NCI-H2196 treated with DMSO at 0.1 percent for 48 hours (cell line): Measurements from ENCODE around the gene RAP1GAP.
"Not testable (repeated sequence)": the region's sequence is repeated elsewhere in the genome, so short reads cannot be mapped to it uniquely, and the experiment has no call there.

ENCODE experiments used
- DNase-seq: peaks from one replicate; lab custom pipeline; 2025; ENCODE audit not compliant: unreplicated experiment; lab: John Stamatoyannopoulos, UW

The RAP1GAP gene

DNA sequence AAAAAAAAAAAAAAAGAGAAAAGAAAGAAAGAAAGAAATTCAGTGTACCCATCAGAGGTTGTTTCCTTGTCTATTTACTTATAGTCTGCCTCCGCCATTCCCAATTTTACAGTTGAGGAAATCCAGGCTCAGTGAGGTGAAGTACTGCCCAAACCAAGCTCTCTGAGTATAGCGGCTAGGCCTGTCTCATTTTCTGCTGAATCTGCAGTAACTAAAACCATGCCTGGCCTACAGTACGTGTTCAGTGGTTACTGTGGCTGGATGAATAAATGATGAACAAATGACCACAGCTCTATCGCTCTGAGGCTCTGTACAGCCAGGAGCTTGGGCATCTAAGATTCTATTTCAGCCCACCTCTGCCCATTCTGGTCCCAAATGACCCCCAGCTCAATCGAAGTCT is 24.3 kb downstream of the RAP1GAP start:
- no peak for DNase-seq

DNA sequence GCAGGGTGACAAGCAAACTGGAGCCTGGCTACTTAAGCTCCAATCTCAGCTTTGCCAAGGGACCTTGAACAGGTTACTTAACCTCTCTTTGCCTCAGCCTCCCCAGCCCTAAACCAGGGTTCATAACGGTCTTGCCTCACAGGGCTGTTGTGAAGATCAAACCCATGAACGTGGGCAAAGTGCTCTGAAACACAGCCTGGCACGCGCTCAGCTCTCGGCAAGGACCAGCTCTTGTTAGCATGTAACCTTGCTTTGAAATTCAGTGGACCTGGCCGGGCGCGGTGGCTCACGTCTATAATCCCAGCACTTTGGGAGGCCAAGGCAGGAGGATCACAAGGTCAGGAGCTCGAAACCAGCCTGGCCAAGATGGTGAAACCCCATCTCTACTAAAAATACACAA is 24.8 kb downstream of the RAP1GAP start:
- DNase-seq = no peak

DNA sequence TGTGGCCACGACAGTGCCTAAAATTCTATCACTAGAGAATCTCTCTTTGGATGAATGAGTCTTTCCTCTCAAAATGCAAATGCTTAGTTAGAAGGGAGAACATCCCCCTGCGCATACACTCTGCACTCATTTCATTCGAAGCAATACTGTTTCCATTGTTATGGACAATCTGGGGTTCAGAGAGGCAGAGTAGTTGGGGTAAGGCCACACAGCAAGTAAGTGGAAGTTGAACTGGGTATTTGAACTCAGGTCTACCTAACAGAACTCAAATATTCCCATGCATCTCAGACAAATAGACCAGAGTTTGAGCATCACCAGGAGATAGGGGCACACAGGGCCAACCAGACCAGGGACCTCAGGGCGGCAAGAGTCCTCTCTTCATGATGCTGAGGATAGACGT is 25.5 kb downstream of the RAP1GAP start:
- DNase-seq = no peak

DNA sequence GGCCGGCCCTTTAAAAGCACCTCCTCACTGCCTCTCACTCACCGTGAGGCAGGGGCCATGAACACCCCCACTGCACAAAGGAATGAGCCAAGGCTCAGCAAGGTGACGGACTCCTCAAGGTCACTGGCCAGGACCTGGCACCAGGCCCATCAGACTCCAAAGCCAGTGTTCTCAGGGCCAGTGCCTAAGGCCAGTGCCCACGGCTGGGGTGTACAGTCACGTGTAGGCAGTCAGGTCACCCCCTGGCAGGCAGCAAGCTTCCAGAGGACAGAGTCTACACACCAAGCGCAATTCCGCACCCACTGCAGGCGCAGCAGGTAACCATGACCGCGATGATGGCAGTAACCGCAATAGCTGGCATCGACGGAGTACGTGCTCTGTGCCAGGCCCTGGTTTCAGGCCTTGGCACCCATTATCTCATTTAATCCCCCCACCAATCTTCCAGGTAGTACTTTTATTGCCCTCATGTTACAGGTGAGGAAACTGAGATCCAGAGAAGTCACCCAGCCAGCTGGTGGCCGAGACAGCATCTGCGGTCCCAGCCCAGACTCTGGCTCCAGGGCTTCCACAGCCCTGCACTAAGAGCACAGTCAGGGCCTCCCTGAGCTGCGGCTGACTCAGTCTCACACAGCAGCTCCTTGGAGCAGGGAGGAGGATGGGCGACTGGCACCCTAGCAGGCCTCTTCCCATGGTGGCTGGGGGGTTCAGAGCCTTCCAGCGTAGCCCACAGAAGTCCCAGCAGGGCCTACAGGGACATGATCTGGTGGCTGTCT is 27.0 kb downstream of the RAP1GAP start:
- no peak for DNase-seq

DNA sequence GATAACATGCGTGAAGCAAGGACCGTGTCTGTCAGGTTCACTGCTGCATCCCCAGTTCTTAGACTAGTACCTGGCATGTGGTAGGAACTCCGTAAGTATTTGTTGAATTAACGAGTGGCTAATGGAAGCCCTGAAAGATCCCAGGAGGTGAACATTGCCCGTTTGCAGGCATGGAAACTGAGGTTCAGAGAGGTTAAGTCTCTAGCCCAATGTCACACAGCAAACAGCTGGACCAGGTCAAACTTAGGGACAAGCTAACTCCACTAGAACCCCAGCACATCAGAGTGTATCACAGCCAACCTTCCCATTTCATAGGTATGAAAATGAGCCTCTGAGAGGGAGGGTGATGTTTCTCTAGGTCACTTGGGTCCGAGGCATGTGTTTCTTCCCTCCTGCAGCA is 27.6 kb downstream of the RAP1GAP start:
- DNase-seq = no peak

DNA sequence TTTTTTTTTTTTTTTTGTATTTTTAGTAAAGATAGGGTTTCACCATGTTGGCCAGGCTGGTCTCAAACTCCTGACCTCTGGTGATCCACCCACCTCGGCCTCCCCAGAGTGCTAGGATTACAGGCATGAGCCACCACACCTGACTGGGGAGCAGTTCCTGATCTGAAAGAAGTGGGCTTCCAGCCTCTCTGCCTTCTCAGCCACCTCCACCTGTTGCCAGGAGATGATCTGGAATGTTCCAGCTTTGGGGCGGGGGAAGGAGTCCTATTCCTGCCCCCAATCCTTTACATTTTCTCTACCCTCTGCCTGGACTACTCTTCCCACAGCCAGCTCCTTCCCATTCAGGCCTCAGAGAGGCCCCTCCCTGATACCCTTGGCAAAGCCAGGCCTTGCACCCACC is 28.1 kb downstream of the RAP1GAP start:
- no peak for DNase-seq

DNA sequence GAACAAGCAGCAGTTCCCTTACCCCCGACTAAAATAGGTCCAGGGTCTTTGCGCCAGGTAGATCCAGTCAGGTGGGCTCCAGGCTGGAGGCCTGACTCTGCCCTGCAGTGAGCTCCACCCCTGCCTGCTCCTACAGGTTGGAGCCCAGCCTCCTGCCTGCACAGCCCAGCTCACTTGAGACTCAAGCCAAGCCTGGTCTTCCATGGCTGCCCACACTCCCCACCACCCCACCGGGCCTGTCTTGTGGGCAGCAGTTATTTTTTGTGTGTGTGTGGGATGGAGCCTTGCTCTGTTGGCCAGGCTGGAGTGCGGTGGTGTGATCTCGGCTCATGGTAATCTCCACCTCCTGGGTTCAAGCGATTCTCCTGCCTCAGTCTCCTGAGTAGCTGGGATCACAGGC is 28.5 kb downstream of the RAP1GAP start:
- DNase-seq = no peak

DNA sequence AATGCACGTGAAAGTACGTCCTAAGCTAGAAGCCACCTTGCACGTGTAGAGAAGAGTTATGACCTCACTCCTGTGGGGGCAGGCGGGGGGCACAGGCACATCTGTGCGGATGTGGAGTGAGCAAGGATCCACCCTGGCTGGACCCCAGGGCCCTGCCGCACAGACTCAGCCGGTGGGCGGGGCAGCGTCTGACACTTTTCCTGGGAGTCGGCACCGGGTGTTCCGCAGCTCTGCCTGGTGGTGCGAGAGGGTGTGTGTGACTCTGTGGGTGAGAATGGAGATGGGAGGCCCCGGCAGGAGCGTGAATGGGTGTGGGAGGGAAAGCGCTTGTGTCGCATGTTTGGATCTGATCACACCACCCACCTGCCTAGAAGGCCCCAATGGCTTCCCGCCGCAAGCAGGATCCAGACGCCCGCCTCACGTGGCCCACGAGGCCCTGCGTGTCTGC is 29.5 kb downstream of the RAP1GAP start:
- no peak for DNase-seq

DNA sequence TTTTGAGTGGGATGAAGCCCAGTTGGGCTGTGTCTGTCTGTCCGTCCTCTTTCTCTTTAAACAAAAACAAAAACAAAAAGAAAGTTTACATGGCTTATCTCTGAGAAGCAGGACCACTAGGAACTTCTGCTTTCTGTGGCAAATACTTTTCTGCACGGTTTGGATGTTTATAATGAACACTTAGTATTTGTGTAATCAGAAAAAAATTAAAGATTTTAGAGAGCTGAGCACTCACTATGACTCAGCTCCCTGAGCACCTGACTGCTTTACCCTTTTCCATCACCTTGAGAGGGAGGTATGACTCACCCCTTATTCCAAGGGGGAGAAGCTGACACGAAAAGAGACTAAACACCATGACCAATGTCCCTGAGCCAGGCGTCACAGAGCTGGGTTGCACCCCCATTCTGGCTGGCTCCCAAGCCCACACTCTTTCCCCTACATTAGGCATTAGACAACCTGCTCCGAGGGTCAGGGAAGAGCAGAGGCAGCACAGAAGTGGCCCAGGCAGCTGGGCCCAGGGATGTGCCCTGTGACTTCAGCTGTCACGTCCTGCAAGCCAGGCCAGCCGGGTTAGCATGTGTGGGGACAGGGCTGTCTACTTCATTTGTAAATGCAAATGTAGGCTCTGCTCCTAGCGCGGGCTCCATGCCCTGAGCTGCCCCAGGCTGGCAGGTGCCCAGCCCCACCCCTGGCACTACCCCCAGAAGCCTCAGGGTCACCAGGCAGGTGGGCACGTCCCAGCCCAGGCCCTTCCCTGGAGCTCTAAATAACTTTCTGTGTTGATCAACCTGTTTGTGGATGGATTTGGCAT is 30.4 kb downstream of the RAP1GAP start:
- peak; percentile 49 for DNase-seq

DNA sequence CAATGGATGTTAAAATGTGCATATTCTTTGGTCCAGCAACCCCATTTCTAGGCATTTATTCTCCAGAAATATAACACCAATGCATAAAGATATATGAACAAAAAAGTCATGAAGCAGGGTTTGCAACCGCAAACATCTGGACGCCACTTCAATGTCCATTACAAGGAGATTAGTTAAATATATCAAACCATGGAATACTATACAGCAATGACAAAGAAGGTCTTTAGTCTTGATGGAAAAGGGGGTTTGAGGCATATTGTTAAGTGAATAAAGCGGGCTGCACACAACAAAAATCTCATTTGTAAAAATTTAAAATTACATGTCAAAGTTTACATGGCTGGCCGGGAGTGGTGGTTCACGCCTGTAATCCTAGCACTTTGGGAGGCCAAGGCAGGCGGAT is 31.6 kb downstream of the RAP1GAP start:
- DNase-seq = no peak

DNA sequence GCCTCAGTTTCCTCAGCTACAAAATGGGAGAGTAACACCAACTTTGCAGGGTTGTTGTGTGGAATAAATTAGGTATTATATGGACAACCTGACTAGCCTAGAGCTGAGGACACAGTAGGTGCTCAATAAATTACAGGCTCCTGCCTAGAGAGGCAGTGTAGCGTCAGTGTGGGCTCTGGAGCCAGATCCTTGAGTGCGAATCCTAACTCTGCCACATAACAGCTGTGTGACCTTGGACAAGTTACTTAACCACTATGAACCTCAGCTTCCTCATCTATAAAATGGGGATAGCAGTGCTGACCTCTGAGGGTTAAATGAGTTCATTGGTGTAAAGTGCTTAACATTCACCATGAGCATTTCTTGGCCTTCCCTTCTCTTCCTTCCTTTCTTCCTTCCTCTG is 33.1 kb downstream of the RAP1GAP start:
- no peak for DNase-seq

DNA sequence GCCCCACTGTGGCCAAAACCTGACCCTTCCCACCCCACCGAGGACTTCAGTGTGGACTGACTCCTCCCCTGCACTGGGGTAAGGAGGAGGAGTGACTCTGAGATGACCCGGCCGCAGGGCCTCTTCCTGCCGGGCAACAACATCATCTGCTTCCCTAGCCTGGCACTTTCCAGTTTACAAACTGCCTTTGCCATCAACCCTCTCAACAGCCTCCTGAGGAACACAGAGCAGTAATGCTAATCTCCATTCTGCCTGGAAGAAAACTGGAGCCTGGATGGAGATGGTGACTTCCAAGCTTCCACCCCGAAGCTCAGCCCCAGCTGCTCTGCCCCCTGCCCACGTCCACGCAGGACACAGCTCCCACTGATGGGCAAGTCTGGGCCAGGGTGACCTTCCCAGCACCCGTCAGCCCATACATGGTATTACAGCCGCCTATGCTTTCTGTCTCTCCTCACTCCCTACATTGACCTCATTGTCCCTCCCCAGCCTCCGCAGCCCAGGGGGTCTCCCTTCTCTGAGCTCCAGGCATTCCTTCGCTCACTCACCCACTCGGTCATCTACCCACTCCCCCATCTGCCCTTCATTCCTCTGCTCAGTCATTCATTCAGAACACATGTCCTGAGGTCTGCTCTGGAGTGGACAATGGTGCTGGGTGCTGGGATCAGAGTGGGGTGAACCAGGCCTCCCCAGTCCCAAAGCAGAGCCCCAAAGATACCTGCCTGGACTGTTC is 34.2 kb downstream of the RAP1GAP start:
- DNase-seq = peak; percentile 90

DNA sequence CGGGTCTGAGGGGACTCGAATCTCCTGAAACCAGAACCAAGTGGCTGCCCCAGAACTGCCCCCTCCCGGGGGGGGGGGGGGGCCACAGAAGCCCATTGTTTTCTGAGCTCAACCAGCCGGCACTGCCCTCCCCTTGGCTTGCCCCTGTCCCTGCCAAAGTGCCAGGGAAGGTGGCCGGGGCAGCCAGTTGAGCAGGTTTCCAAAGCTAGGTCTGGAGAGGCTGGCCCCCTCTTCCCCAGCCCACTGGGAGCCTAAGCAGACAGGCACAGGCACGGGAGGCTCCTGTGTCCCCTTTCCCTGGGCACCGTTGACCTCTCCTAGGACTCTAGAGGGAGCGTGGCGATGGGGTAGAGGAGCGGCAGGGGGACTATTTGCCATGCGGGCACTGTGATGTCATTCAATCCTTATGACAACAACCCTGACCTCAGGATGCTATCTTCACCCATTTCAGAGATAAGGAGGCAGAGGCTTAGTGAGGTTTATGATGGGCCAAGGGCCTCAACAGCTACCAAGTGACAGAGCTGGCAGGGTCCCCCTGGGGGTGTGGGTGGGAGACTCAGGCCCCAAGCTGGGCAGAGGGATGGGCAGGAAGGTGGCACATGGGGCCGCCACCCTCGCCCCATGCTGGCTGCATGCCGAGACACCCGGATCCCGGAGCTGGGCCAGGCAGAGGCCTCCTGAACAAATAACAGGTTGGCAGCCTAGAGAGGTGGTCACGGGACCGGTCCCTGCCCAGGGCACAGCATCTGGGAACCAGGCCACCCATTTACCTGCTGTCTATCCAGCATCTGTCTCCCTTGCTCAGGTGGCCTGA is 35.0 kb downstream of the RAP1GAP start:
- DNase-seq = peak; percentile 90

DNA sequence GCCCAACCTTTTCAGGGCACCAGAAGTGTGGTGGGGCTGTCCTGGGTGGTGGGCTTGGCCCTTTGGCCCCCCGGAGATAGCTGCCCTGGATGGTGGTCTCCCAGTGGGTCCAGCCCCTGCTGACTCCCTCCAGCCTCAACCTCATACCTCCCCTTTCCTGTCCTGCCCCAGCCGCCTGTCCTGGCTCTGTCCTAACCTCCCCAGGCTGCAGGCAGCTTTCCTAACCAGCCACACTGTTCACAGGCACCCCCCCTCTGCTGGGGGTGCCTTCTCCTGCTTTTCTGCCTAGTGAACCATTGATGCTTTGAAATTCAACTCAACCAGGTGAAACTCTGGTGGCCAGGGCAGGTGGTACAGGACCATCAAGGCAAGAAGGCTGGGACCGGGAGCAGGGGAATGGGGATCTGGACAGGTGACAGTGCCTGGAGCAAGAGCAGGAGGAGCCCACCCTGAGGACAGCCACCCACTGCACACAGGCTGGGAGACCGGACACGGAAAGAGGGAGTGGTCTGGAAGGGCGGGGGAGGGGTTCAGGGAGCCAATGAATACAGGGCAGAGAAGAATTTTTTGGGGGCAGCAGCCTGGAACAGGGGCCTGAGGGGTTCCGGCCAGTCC is 35.9 kb downstream of the RAP1GAP start:
- DNase-seq = no peak

DNA sequence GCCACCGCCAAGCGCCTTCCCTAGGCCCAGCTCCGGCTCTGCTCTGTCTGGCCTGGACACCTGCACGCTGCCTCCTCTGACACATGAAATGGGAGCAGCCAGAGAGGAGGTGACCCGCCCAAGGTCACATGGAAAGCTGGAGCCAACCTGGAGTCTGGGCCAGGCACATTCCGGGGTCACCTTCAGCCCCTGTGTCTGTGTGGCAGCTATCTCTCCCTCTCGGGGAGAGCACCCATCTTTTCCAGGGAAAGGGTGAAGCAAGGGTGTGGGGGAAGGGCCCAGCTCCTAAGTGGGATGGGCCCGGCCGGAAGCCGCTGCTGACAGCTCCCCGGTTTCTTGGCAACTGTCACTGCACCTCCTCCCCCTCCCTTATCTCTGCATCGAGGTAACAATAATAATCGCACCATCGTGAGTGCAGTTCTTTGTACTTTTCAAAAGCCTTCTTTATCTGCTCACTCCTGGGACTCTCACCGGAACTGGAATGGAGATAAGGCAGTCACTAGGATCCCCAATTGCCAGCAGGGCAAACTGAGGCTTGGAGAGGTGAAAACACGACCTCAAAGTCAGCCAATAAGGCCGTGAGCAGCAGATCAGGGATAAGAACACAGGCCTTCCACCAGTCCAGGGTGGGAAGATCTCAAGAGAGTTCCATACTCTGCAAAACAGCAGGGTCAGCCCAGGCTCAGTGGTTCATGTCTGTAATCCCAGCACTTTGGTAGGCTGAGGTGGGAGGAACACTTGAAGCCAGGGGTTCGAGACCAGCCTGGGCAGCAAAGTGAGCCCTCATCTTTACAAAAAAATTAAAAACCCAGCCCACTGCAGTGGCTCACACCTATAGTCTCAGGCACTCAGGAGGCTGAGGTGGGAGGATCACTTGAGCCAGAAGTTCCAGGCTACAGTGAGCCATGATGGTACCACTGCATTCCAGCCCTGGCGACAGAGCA is 36.9 kb downstream of the RAP1GAP start:
- DNase-seq = peak; percentile 78

DNA sequence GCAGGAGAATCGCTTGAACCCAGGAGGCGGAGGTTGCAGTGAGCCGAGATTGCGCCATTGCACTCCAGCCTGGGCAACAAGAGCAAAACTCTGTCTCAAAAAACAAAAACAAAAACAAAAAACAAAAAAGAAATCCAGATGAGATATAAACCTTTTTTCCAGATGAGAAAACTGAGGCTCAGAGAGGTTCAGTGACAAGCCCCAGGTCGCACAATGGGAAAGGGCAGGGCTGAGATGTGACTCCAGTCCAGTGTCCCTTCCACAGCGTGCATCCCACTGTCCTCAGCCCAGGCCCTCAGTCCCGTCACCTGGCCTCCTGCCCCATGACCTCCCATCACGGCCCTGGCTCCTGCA is 37.6 kb downstream of the RAP1GAP start:
- not testable (repeated sequence) for DNase-seq

DNA sequence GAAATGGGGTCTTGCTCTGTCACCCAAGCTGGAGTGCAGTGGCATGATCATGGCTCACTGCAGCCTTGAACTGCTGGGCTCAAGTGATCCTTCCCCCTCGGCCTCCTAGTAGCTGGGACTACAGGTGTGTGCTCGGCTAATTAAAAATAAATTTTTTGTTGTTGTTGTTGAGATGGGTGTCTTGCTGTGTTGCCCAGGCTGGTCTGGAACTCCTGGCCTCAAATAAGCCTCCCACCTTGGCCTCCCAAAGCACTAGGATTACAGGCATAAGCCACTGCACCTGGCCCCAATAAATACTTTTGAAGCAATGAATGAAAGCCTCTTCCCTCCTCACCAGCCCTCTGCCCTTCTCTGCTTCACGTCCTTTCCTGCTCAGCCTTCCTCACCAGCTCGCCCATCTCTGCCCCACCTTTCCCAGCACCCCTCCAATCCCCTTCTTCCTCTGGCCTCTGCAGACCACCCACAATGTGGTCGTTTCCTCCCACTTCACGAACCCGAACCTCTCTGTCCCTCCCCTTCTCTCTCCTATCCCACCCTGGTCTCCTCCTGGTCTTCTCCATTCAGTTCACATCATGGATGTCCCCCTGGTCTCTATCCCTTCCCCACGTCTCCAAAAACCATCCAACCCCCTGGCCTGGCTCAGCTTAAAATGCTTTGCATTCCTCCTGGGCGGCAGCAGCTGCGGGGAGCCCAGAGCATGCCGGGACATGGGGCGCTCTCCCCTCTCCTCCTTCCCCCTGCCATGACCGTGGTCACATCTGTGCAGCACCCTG is 38.4 kb downstream of the RAP1GAP start:
- DNase-seq = no peak

DNA sequence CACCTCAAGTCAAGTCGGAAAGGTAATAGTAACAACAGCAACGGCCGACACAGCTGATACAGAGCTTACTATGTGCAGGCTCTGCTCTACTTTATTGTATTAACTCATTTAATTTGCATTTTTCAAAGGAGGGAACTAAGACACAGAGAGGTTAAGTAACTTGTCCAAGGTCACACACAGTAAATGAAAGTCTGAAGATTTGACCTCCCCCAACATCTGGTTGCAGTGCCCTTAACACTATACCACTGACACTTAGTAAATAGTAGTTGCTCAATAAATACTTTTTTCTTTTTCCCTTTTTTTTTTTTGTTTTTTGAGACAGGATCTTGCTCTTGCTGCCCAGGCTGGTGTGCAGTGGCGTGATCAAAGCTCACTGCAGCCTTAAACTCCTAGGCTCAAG is 39.2 kb downstream of the RAP1GAP start:
- DNase-seq = no peak
